OCI-LY7 (cell line): Measurements from ENCODE around the gene NXPE2.

Source experiments
- CTCF ChIP-seq: fragments of 200-600 bp; sonication (generic); conservative IDR thresholded peaks from 2 replicates; pipeline ENCODE4 v1.5.1; 2014; ENCODE audit warnings: mild to moderate bottlenecking, antibody characterized with exemption, low read length, moderate library complexity, mixed read lengths
- EZH2phosphoT487 ChIP-seq: fragments of 200-600 bp; sonication (generic); IDR thresholded peaks from 2 replicates; pipeline ENCODE4 v1.6.1; 2018; ENCODE audit warnings: low read depth, borderline replicate concordance, mild to moderate bottlenecking, mixed run types, antibody characterized with exemption, low read length, moderate library complexity, mixed read lengths

GRCh38 chr11:114745150-114745671, 66.9 kb downstream of the NXPE2 start:
- TF ChIP-seq CTCF: no peak
- TF ChIP-seq EZH2phosphoT487: no peak
